Astrocyte (in vitro differentiated cells and primary cell): ENCODE measurements around the gene WFS1. TPM values are rescaled to one million over a fixed set of nuclear protein-coding genes. Genes with fewer than 3 reads are reported as not detected.

Source experiments
- DNase-seq: peaks from one replicate; pipeline ENCODE4 v3.0.0-alpha.2; 2010; ENCODE audit warnings: low read depth
- FAIRE-seq: peaks from 2 replicates; lab custom pipeline; 2011; peaks lifted over from hg19 to GRCh38; lab: Jason Lieb, UNC
- H2AFZ ChIP-seq: 2 replicates; pipeline ENCODE4 v1.6.0; 2012; ENCODE audit warnings: low read depth, low read length, inconsistent platforms
- H3K27ac ChIP-seq: 2 replicates; pipeline ENCODE4 v1.5.1; 2011; ENCODE audit warnings: low read depth, low read length, inconsistent platforms
- H3K27me3 ChIP-seq: 2 replicates; pipeline ENCODE4 v1.6.0; 2011; ENCODE audit warnings: low read length, inconsistent platforms; ENCODE audit not compliant: insufficient read depth
- H3K36me3 ChIP-seq: 2 replicates; pipeline ENCODE4 v1.5.1; 2011; ENCODE audit warnings: low read length, inconsistent platforms; ENCODE audit not compliant: insufficient read depth
- H3K4me1 ChIP-seq: 2 replicates; pipeline ENCODE4 v1.5.1; 2011; ENCODE audit warnings: low read length, inconsistent platforms; ENCODE audit not compliant: insufficient read depth
- H3K4me2 ChIP-seq: 2 replicates; pipeline ENCODE4 v1.6.0; 2012; ENCODE audit warnings: low read length, inconsistent platforms
- H3K4me3 ChIP-seq: 2 replicates; pipeline ENCODE4 v1.5.1; 2011; ENCODE audit warnings: low read depth, mild to moderate bottlenecking, low read length, inconsistent platforms; ENCODE audit not compliant: insufficient read depth
- H3K79me2 ChIP-seq: 2 replicates; pipeline ENCODE4 v1.6.0; 2012; ENCODE audit warnings: mild to moderate bottlenecking, low read length, inconsistent platforms; ENCODE audit not compliant: insufficient read depth
- H3K9ac ChIP-seq: 2 replicates; pipeline ENCODE4 v1.6.0; 2012; ENCODE audit warnings: mild to moderate bottlenecking, low read length, inconsistent platforms
- H3K9me3 ChIP-seq: 2 replicates; pipeline ENCODE4 v1.5.1; 2012; ENCODE audit warnings: low read depth, mild to moderate bottlenecking, low read length, inconsistent platforms; ENCODE audit not compliant: insufficient read depth
- H4K20me1 ChIP-seq: 2 replicates; pipeline ENCODE4 v1.6.0; 2012; ENCODE audit warnings: low read length, inconsistent platforms; ENCODE audit not compliant: insufficient read depth
- H3K27ac Mint-ChIP-seq: one replicate; pipeline ENCODE4 v1.8.0; 2021; ENCODE audit warnings: mild to moderate bottlenecking, mixed read lengths; ENCODE audit not compliant: unreplicated experiment
- H3K27me3 Mint-ChIP-seq: one replicate; pipeline ENCODE4 v1.8.0; 2021; ENCODE audit warnings: low read depth, mixed read lengths; ENCODE audit not compliant: unreplicated experiment
- H3K36me3 Mint-ChIP-seq: one replicate; pipeline ENCODE4 v1.8.0; 2021; ENCODE audit warnings: low read depth, mixed read lengths; ENCODE audit not compliant: unreplicated experiment
- H3K4me1 Mint-ChIP-seq: one replicate; pipeline ENCODE4 v1.8.0; 2021; ENCODE audit warnings: low read depth, mixed read lengths; ENCODE audit not compliant: unreplicated experiment
- H3K4me3 Mint-ChIP-seq: one replicate; pipeline ENCODE4 v1.8.0; 2021; ENCODE audit warnings: mild to moderate bottlenecking, moderate library complexity, mixed read lengths; ENCODE audit not compliant: unreplicated experiment
- H3K9me3 Mint-ChIP-seq: one replicate; pipeline ENCODE4 v1.8.0; 2021; ENCODE audit warnings: mild to moderate bottlenecking, mixed read lengths; ENCODE audit not compliant: unreplicated experiment
- CTCF ChIP-seq: IDR thresholded peaks from 2 replicates; pipeline ENCODE4 v1.5.1; 2011; ENCODE audit warnings: low read depth, mild to moderate bottlenecking, inconsistent platforms, low read length, moderate library complexity; ENCODE audit not compliant: insufficient read depth
- EZH2 ChIP-seq: IDR thresholded peaks from 2 replicates; pipeline ENCODE4 v1.6.1; 2012; ENCODE audit warnings: mild to moderate bottlenecking, low read length, inconsistent platforms; ENCODE audit not compliant: insufficient read depth
- total RNA-seq: library from RNA; stranded (reverse); gene quantifications from 2 replicates; pipeline ENCODE4 v1.2.1, GENCODE V29; 2021

The WFS1 gene
- total RNA-seq, 1 donor from 2014 or later: 39.0 TPM

- no peaks in the 10 kb centered on the region for H3K79me2 ChIP-seq
- Mint-ChIP-seq H3K4me1 (no peaks in the 10 kb centered on the region), H3K9me3 (no peaks in the 10 kb centered on the region), H3K36me3 (no peaks in the 10 kb centered on the region), H3K27me3 (peaks cover 40% of the 10 kb centered on the region), H3K4me3 (no peak overlapping the region), H3K27ac (no peak overlapping the region)
- no peak overlapping the region for H3K27ac ChIP-seq
- H3K4me2 ChIP-seq: no peak overlapping the region
- H3K9ac ChIP-seq: no peak overlapping the region
- TF ChIP-seq EZH2 (no peak), CTCF (no peak)
- no peak for FAIRE-seq
- no peak overlapping the region for H3K4me3 ChIP-seq
- no peak for DNase-seq
- peaks cover 7% of the 10 kb centered on the region for H3K4me1 ChIP-seq
- H2AFZ ChIP-seq: no peak overlapping the region
- H3K27me3 ChIP-seq: peaks cover 13% of the 10 kb centered on the region
- H3K9me3 ChIP-seq: no peaks in the 10 kb centered on the region
- H4K20me1 ChIP-seq: no peaks in the 10 kb centered on the region
- no peaks in the 10 kb centered on the region for H3K36me3 ChIP-seq
Measured at GRCh38 chr4:6339818-6340445, 70.3 kb downstream of the WFS1 start.

GRCh38 chr4:6340446-6341015 lies 70.9 kb downstream of the WFS1 start:
- Histone ChIP-seq H3K79me2 (no peaks in the 10 kb centered on the region), H3K9ac (no peak overlapping the region), H3K4me1 (peaks cover 7% of the 10 kb centered on the region), H3K4me2 (no peak overlapping the region), H3K4me3 (no peak overlapping the region), H3K9me3 (no peaks in the 10 kb centered on the region), H4K20me1 (no peaks in the 10 kb centered on the region), H2AFZ (no peak overlapping the region), H3K27me3 (peaks cover 13% of the 10 kb centered on the region), H3K36me3 (no peaks in the 10 kb centered on the region), H3K27ac (no peak overlapping the region)
- H3K27ac Mint-ChIP-seq: no peak overlapping the region
- DNase-seq: no peak
- peaks cover 36% of the 10 kb centered on the region for H3K27me3 Mint-ChIP-seq
- H3K9me3 Mint-ChIP-seq: peaks cover 3% of the 10 kb centered on the region
- H3K4me1 Mint-ChIP-seq: no peaks in the 10 kb centered on the region
- no peak for TF ChIP-seq EZH2
- TF ChIP-seq CTCF: no peak
- H3K4me3 Mint-ChIP-seq: no peak overlapping the region
- FAIRE-seq: no peak
- H3K36me3 Mint-ChIP-seq: no peaks in the 10 kb centered on the region

- Histone ChIP-seq H4K20me1 (no peaks in the 10 kb centered on the region), H3K27ac (no peak overlapping the region), H3K4me2 (no peak overlapping the region), H3K9ac (no peak overlapping the region), H3K9me3 (no peaks in the 10 kb centered on the region), H3K4me1 (peaks cover 7% of the 10 kb centered on the region), H3K36me3 (no peaks in the 10 kb centered on the region), H3K27me3 (peaks cover 11% of the 10 kb centered on the region), H2AFZ (no peak overlapping the region), H3K4me3 (no peak overlapping the region), H3K79me2 (no peaks in the 10 kb centered on the region)
- Mint-ChIP-seq H3K36me3 (peaks cover 1% of the 10 kb centered on the region), H3K27me3 (peaks cover 40% of the 10 kb centered on the region), H3K4me1 (no peaks in the 10 kb centered on the region), H3K9me3 (peaks cover 11% of the 10 kb centered on the region), H3K27ac (no peak overlapping the region), H3K4me3 (no peak overlapping the region)
- DNase-seq: no peak
- no peak for TF ChIP-seq CTCF
- TF ChIP-seq EZH2: no peak
- FAIRE-seq: no peak
Measured at GRCh38 chr4:6341696-6342095, 72.0 kb downstream of the WFS1 start.
